Upper lobe of right lung (tissue), 1 donor: Measurements from ENCODE around the gene TBL1X. TPM values are rescaled to one million over a fixed set of nuclear protein-coding genes. Genes with fewer than 3 reads are reported as not detected.

ENCODE experiments used
- ATAC-seq: fragments of 200-7000 bp; cut with Tn5 transposase; one replicate; pipeline ENCODE4 v1.9.1; 2020; ENCODE audit warnings: mild to moderate bottlenecking, moderate library complexity
- DNase-seq: peaks from one replicate; pipeline ENCODE4 v3.0.0-alpha.2; 2020
- H3K27ac ChIP-seq: fragments of 200-600 bp; one replicate; pipeline ENCODE4 v1.8.0; 2022
- H3K27me3 ChIP-seq: fragments of 200-600 bp; one replicate; pipeline ENCODE4 v1.8.0; 2022; ENCODE audit warnings: mild to moderate bottlenecking
- H3K36me3 ChIP-seq: fragments of 200-600 bp; one replicate; pipeline ENCODE4 v1.8.0; 2022
- H3K4me1 ChIP-seq: fragments of 200-600 bp; one replicate; pipeline ENCODE4 v1.8.0; 2022
- H3K4me3 ChIP-seq: fragments of 200-600 bp; one replicate; pipeline ENCODE4 v1.8.0; 2022; ENCODE audit warnings: mild to moderate bottlenecking
- H3K9me3 ChIP-seq: fragments of 200-600 bp; one replicate; pipeline ENCODE4 v1.8.0; 2022
- intact Hi-C: fragments of 100-400 bp; cut with DNase I; formaldehyde crosslinking; loops from one replicate; pipeline ENCODE4 v1.11.0; 2022
- total RNA-seq: library from RNA; stranded (reverse); fragmentation: NEBNext Ultra II Directional; extraction: Animal tissue kit (Norgen Biotek cat#: 25700); gene quantifications from one replicate; pipeline ENCODE4 v1.2.1, GENCODE V29; 2021
- TF ChIP-seq, protein P1 (sequence below): fragments of 200-600 bp; IDR thresholded peaks from one replicate; pipeline ENCODE4 v1.8.0; 2022; ENCODE audit warnings: antibody characterized with exemption
- donor health status: DM: no; HTN: yes; CAD: no; lungs with severe emphysema.

Gene TBL1X
- total RNA-seq, 1 donor from 2014 or later = 18.4 TPM

- H3K27ac ChIP-seq = no peak overlapping the region
Observed at GRCh38 chrX:9770319-9770718, 305.5 kb downstream of the TBL1X start.

DNA sequence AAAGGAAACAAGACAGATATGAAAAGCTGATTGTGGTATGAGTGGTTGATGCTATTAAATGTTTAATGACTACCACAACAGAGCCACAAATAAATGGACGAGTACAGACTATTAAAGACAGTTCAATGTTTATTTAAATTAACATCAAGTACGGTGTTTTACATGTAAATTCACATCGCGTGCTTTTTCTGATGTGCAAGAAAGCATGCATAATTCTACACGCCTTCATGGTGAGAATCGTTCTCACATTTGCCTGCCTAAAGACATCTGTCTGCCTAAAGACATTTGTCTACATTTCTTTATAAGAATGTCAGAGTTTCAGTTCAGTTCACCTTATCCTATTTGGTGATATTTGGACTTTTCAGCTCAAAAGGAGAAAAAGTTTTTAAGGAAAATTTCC is 308.1 kb downstream of the TBL1X start:
- Histone ChIP-seq H3K9me3 (no peaks in the 10 kb centered on the region), H3K4me1 (no peaks in the 10 kb centered on the region), H3K27ac (no peak overlapping the region), H3K4me3 (no peak overlapping the region), H3K27me3 (no peaks in the 10 kb centered on the region), H3K36me3 (no peaks in the 10 kb centered on the region)
- intact Hi-C loops = no loop called here
- TF ChIP-seq, protein P1, sequence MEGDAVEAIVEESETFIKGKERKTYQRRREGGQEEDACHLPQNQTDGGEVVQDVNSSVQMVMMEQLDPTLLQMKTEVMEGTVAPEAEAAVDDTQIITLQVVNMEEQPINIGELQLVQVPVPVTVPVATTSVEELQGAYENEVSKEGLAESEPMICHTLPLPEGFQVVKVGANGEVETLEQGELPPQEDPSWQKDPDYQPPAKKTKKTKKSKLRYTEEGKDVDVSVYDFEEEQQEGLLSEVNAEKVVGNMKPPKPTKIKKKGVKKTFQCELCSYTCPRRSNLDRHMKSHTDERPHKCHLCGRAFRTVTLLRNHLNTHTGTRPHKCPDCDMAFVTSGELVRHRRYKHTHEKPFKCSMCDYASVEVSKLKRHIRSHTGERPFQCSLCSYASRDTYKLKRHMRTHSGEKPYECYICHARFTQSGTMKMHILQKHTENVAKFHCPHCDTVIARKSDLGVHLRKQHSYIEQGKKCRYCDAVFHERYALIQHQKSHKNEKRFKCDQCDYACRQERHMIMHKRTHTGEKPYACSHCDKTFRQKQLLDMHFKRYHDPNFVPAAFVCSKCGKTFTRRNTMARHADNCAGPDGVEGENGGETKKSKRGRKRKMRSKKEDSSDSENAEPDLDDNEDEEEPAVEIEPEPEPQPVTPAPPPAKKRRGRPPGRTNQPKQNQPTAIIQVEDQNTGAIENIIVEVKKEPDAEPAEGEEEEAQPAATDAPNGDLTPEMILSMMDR = no peak
- ATAC-seq (no peak), DNase-seq (no peak)

More at GRCh38 chrX:9770319-9770718, 305.5 kb downstream of the TBL1X start:
- no peak overlapping the region for H3K4me3 ChIP-seq
- DNase-seq = no peak
- no peaks in the 10 kb centered on the region for H3K9me3 ChIP-seq
- no peak for ATAC-seq
- H3K36me3 ChIP-seq = no peaks in the 10 kb centered on the region
- no peaks in the 10 kb centered on the region for H3K27me3 ChIP-seq
- intact Hi-C loops = no loop called here
- H3K4me1 ChIP-seq = no peaks in the 10 kb centered on the region
- TF ChIP-seq, protein P1 = no peak

DNA sequence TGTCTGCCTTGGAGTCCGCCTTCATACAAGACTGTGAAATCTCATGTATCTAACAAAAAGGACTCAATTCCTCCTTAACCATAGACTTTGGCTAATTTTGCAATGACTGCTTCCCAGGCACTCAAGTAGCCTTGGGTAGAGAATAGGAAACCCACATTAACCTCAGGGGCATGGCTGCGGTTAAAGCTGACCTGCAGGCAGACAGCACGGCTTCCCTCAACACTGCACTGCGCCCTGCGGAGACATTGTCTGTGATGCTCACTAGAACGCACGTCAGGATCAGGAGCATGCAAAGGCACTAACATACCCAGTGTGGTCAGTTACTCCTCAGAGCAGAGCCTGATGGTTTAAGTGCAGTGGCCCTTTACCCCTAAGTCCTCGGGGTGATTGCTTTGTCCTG is 311.1 kb downstream of the TBL1X start:
- ATAC-seq (no peak), DNase-seq (no peak)
- no peak overlapping the region for H3K4me3 ChIP-seq
- H3K9me3 ChIP-seq = no peaks in the 10 kb centered on the region
- H3K4me1 ChIP-seq = no peaks in the 10 kb centered on the region
- intact Hi-C loops = no loop called here
- no peaks in the 10 kb centered on the region for H3K27me3 ChIP-seq
- TF ChIP-seq, protein P1 = no peak
- no peak overlapping the region for H3K27ac ChIP-seq
- H3K36me3 ChIP-seq = no peaks in the 10 kb centered on the region

DNA sequence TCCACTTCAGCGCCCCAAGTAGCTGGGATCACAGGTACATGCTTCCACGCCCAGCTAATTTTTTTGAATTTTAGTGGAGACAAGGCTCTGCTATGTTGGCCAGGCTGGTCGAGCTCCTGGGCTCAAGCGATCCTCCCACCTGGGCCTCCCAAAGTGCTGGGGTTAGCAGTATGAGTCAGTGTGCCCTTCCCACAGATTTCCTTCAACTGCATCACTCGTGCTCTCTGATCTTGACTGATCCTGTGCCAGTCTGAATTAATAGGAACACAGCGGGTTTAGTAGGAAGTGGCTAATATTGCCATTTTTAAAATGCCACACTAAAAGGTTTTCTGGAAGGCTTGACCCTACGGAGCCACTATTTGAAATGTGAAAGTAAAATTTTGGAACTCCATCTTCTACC is 317.1 kb downstream of the TBL1X start:
- intact Hi-C loops = no loop called here
- Histone ChIP-seq H3K36me3 (no peaks in the 10 kb centered on the region), H3K27ac (no peak overlapping the region), H3K9me3 (no peaks in the 10 kb centered on the region), H3K4me1 (no peaks in the 10 kb centered on the region), H3K4me3 (no peak overlapping the region), H3K27me3 (no peaks in the 10 kb centered on the region)
- DNase-seq (no peak), ATAC-seq (no peak)
- TF ChIP-seq, protein P1 = no peak

DNA sequence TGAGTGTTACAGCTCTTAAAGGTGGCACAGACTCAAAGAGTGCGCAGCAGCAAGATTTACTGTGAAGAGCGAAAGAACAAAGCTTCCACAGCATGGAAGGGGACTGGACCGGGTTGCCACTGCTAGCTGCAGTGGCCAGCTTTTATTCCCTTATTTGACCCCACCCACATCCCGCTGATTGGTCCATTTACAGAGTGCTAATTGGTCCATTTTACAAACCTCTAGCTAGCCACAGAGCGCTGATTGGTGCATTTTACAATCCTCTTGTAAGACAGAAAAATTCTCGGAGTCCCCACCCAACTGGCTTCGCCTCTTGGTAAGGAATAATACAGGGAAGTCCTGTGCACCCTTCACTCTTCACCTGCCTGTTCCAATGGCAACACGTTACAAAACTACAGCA is 319.5 kb downstream of the TBL1X start:
- H3K27me3 ChIP-seq = no peaks in the 10 kb centered on the region
- intact Hi-C loops = no loop called here
- H3K4me1 ChIP-seq = peaks cover 3% of the 10 kb centered on the region
- no peak overlapping the region for H3K27ac ChIP-seq
- DNase-seq (no peak), ATAC-seq (no peak)
- H3K9me3 ChIP-seq = no peaks in the 10 kb centered on the region
- TF ChIP-seq, protein P1 = no peak
- no peaks in the 10 kb centered on the region for H3K36me3 ChIP-seq
- no peak overlapping the region for H3K4me3 ChIP-seq
